ENCODE measurements around the gene RBM25. TPM values are rescaled to one million over a fixed set of nuclear protein-coding genes. Genes with fewer than 3 reads are reported as not detected.
"Not testable (repeated sequence)": the region's sequence is repeated elsewhere in the genome, so short reads cannot be mapped to it uniquely, and the experiment has no call there.

RBM25 gene
- total RNA-seq, 2 donors from 2014 or later, result 57.0 to 62.8 TPM

DNA sequence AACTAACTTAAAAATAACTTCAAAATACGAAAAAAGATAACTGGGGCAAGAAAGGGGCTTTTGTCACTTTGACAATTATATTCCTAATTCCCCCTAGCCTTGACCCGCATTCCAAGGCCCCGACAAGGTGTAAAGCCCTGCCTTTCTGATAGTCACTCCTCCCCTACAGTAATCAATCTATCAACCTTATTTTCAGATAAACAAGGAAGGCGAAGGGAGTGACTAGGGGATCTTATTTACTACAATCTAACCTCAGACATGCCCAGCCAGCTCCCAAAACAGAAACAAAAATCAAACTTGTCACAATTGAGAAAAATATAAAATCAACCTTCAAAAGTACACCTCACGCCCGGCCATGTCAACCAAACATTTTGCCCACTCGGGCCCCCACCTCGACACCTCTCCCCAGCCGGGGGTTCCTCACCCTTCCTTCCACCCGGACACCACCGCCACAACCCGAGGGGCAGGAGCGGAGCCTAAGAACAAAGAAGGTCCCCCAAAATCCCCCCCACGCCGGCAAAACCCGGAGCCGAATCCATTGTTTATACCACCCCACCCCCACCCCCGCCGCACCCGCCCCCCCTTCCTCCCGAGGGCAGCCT is 32.0 kb upstream of the RBM25 start:
- H3K36me3 ChIP-seq, result no peaks in the 10 kb centered on the region
- intact Hi-C loops (cut with DNase I), result no loop called here
- H3K9ac ChIP-seq (ENCODE audit: low read depth in 2 of 2, low read length in 2 of 2), result peak overlapping the region; percentile 68 to 81
- no peak for DNase-seq
- H3K27ac ChIP-seq, result peak overlapping the region; percentile 88
- H3K4me3 ChIP-seq, result peak overlapping the region; percentile 66
- H3K4me1 ChIP-seq, result peaks cover 5% of the 10 kb centered on the region
- no peaks in the 10 kb centered on the region for H3K27me3 ChIP-seq
- no peak for TF ChIP-seq CTCF (IDR thresholded peaks at IDR 0.05)
- H3K9me3 ChIP-seq, result no peaks in the 10 kb centered on the region

GRCh38 chr14:73026845-73027542 is 31.3 kb upstream of the RBM25 start, which contains the start of gene ZFYVE1:
Gene ZFYVE1, minus strand, starts transcription at chr14:73027106. Its CDS starts 2,598 bp downstream, at chr14:73024508.
- peak within 1 kb of the TSS; percentile 88 for H3K27ac ChIP-seq
- no peaks in the 10 kb centered on the region for H3K36me3 ChIP-seq
- no peaks in the 10 kb centered on the region for H3K9me3 ChIP-seq
- peak within 1 kb of the TSS; percentile 66 for H3K4me3 ChIP-seq
- H3K9ac ChIP-seq (ENCODE audit: low read depth in 2 of 2, low read length in 2 of 2), result peak within 1 kb of the TSS; percentile 68 to 81
- no peaks in the 10 kb centered on the region for H3K27me3 ChIP-seq
- H3K4me1 ChIP-seq, result peaks cover 5% of the 10 kb centered on the region
- intact Hi-C loops (cut with DNase I), result no loop called here
- no peak for TF ChIP-seq CTCF (IDR thresholded peaks at IDR 0.05)
- DNase-seq, result peak; percentile 98

GRCh38 chr14:73027546-73027945 is 30.8 kb upstream of the RBM25 start:
- no peak overlapping the region for H3K9ac ChIP-seq (ENCODE audit: low read depth in 2 of 2, low read length in 2 of 2)
- intact Hi-C loops (cut with DNase I), result no loop called here
- H3K27ac ChIP-seq, result no peak overlapping the region

GRCh38 chr14:73027984-73028383 is 30.4 kb upstream of the RBM25 start:
- no peak for TF ChIP-seq CTCF (IDR thresholded peaks at IDR 0.05)
- H3K27me3 ChIP-seq, result no peaks in the 10 kb centered on the region
- H3K9me3 ChIP-seq, result no peaks in the 10 kb centered on the region
- DNase-seq, result no peak
- H3K4me3 ChIP-seq, result no peak overlapping the region
- H3K36me3 ChIP-seq, result no peaks in the 10 kb centered on the region
- no peak overlapping the region for H3K27ac ChIP-seq
- peaks cover 5% of the 10 kb centered on the region for H3K4me1 ChIP-seq
- H3K9ac ChIP-seq (ENCODE audit: low read depth in 2 of 2, low read length in 2 of 2), result no peak overlapping the region
- intact Hi-C loops (cut with DNase I), result no loop called here

More at GRCh38 chr14:73027546-73027945, 30.8 kb upstream of the RBM25 start:
- H3K36me3 ChIP-seq, result no peaks in the 10 kb centered on the region
- no peaks in the 10 kb centered on the region for H3K27me3 ChIP-seq
- TF ChIP-seq CTCF (IDR thresholded peaks at IDR 0.05), result no peak
- peaks cover 5% of the 10 kb centered on the region for H3K4me1 ChIP-seq
- peak overlapping the region; percentile 66 for H3K4me3 ChIP-seq
- DNase-seq, result no peak
- H3K9me3 ChIP-seq, result no peaks in the 10 kb centered on the region

- H3K27me3 ChIP-seq; H3K9ac ChIP-seq (ENCODE audit: low read depth in 2 of 2, low read length in 2 of 2); H3K4me3 ChIP-seq; H3K27ac ChIP-seq; H3K9me3 ChIP-seq; H3K4me1 ChIP-seq; H3K36me3 ChIP-seq; DNase-seq; intact Hi-C loops (cut with DNase I): not testable (repeated sequence)
Observed at GRCh38 chr14:73036706-73037450, 21.5 kb upstream of the RBM25 start.

Measured in colonic mucosa (tissue), 4 donors.